Naive thymus-derived CD4-positive, alpha-beta T cell (primary cell): ENCODE data around the gene PRRG1. TPM values are rescaled to one million over a fixed set of nuclear protein-coding genes. Genes with fewer than 3 reads are reported as not detected.

Experiments used
- ATAC-seq: fragments of 150-1000 bp; cut with Tn5 transposase; 2 replicates; pipeline ENCODE4 v1.10.0; 2021; ENCODE audit warnings: mild to moderate bottlenecking, moderate library complexity
- CTCF ChIA-PET: fragments of 350-600 bp; sonication (Branson Sonifier 250); formaldehyde crosslinking; loops from one replicate; lab custom pipeline; 2021; ENCODE audit warnings: antibody characterized with exemption; lab: Charles Lee
- POLR2A ChIA-PET: fragments of 350-600 bp; sonication (Branson Sonifier 250); formaldehyde crosslinking; loops from one replicate; lab custom pipeline; 2021; ENCODE audit warnings: antibody characterized with exemption, inconsistent platforms; lab: Charles Lee
- DNase-seq, 9 donors: peaks; one replicate each; pipeline versions ENCODE4 v3.0.0 to v3.0.0-alpha.2; 2020 to 2022; ENCODE audit warnings: mixed read lengths in 1 of 9
- H3K27ac ChIP-seq: one replicate; pipeline ENCODE4 v1.7.0; 2013; ENCODE audit warnings: mild to moderate bottlenecking, low read depth, low read length, moderate library complexity
- H3K27me3 ChIP-seq, 2 donors: one replicate each; pipeline ENCODE4 v1.7.0; 2013; ENCODE audit warnings: low read length in 2 of 2, mild to moderate bottlenecking in 2 of 2, moderate library complexity in 2 of 2; ENCODE audit not compliant: control insufficient read depth in 2 of 2, insufficient read depth in 2 of 2
- H3K36me3 ChIP-seq, 3 experiments: 1 replicate in 2 of 3; 2 replicates in 1 of 3; pipeline ENCODE4 v1.7.0; 2013; ENCODE audit warnings: low read length in 3 of 3, mild to moderate bottlenecking in 3 of 3, moderate library complexity in 1 of 3; ENCODE audit not compliant: insufficient read depth in 3 of 3, control insufficient read depth in 2 of 3
- H3K4me1 ChIP-seq, 2 donors: one replicate each; pipeline ENCODE4 v1.7.0; 2013; ENCODE audit warnings: low read length in 2 of 2, mild to moderate bottlenecking in 2 of 2, moderate library complexity in 1 of 2; ENCODE audit not compliant: control insufficient read depth in 2 of 2, insufficient read depth in 2 of 2
- H3K4me3 ChIP-seq: 2 replicates; pipeline ENCODE4 v1.7.0; 2013; ENCODE audit warnings: mild to moderate bottlenecking, low read length
- H3K9me3 ChIP-seq, 3 experiments: 1 replicate in 2 of 3; 2 replicates in 1 of 3; pipeline ENCODE4 v1.7.0; 2013; ENCODE audit warnings: low read length in 3 of 3; ENCODE audit not compliant: control insufficient read depth in 2 of 3
- H3K27ac Mint-ChIP-seq, 9 donors: one replicate each; pipeline ENCODE4 v1.8.0; 2020 to 2022; ENCODE audit warnings: mixed read lengths in 9 of 9, mild to moderate bottlenecking in 8 of 9, moderate library complexity in 5 of 9, inconsistent platforms in 2 of 9
- H3K27me3 Mint-ChIP-seq, 5 donors: one replicate each; pipeline ENCODE4 v1.8.0; 2021 to 2022; ENCODE audit warnings: mixed read lengths in 5 of 5, mild to moderate bottlenecking in 1 of 5
- H3K36me3 Mint-ChIP-seq, 5 donors: one replicate each; pipeline ENCODE4 v1.8.0; 2020 to 2022; ENCODE audit warnings: mixed read lengths in 5 of 5, mild to moderate bottlenecking in 3 of 5, inconsistent platforms in 1 of 5
- H3K4me1 Mint-ChIP-seq, 7 donors: one replicate each; pipeline ENCODE4 v1.8.0; 2020 to 2022; ENCODE audit warnings: mixed read lengths in 7 of 7, mild to moderate bottlenecking in 3 of 7, inconsistent platforms in 1 of 7
- H3K4me3 Mint-ChIP-seq, 10 donors: one replicate each; pipeline ENCODE4 v1.8.0; 2020 to 2022; ENCODE audit warnings: mild to moderate bottlenecking in 10 of 10, mixed read lengths in 10 of 10, moderate library complexity in 6 of 10, inconsistent platforms in 2 of 10
- H3K9me3 Mint-ChIP-seq, 11 donors: one replicate each; pipeline ENCODE4 v1.8.0; 2020 to 2022; ENCODE audit warnings: mixed read lengths in 11 of 11, mild to moderate bottlenecking in 4 of 11, inconsistent platforms in 1 of 11, moderate library complexity in 1 of 11
- intact Hi-C, 2 donors: fragments of 100-400 bp; cut with micrococcal nuclease; formaldehyde crosslinking; loops; one replicate each; pipeline ENCODE4 v1.15.1; 2023
- polyA plus RNA-seq, 2 donors: library from polyadenylated mRNA; unstranded; fragments of 300-500 nt; fragmentation: Illumina TruSeq; gene quantifications; one replicate each; pipeline ENCODE4 v1.2.3, GENCODE V29; 2021
- total RNA-seq, 6 experiments: library from RNA in 5 of 6; stranded (reverse) in 5 of 6; gene quantifications; 1 replicate in 5 of 6; 2 replicates in 1 of 6; pipeline ENCODE4 v1.2.3 and lab custom pipeline; 2021 to 2026

PRRG1 gene
- total and polyA plus RNA-seq, 7 experiments from 2014 or later, result 0.17 TPM; not detected in 6

GRCh38 chrX:37350034-37350365 is 836 bp downstream of the PRRG1 start:
- no peak for DNase-seq
- ATAC-seq, result no peak
- Histone ChIP-seq H3K9me3 (no peaks in the 10 kb centered on the region), H3K27ac (no peak overlapping the region), H3K4me1 (no peaks in the 10 kb centered on the region), H3K4me3 (no peak overlapping the region), H3K36me3 (no peaks in the 10 kb centered on the region), H3K27me3 (peaks cover 0 to 5% of the 10 kb centered on the region in 2 donors)
- Mint-ChIP-seq H3K9me3 (peaks cover 0 to 5% (median 0%) of the 10 kb centered on the region in 11 donors), H3K4me1 (peaks cover 0 to 10% (median 5%) of the 10 kb centered on the region in 7 donors), H3K36me3 (no peaks in the 10 kb centered on the region), H3K4me3 (peak overlapping the region in 8 of 10 donors; percentile 25 to 69 (median 54)), H3K27ac (no peak overlapping the region), H3K27me3 (peaks cover 16 to 39% (median 32%) of the 10 kb centered on the region in 5 donors)
- CTCF ChIA-PET, result no interaction called here
- POLR2A ChIA-PET, result no interaction called here
- intact Hi-C loops, result no loop called here

- peaks cover 9 to 21% (median 13%) of the 10 kb centered on the region in 5 donors for H3K27me3 Mint-ChIP-seq
- H3K9me3 Mint-ChIP-seq, result peaks cover 0 to 4% (median 0%) of the 10 kb centered on the region in 11 donors
- H3K27ac Mint-ChIP-seq, result no peak overlapping the region
- DNase-seq (no peak), ATAC-seq (no peak)
- H3K4me3 Mint-ChIP-seq, result no peak overlapping the region
- intact Hi-C loops, result no loop called here
- Histone ChIP-seq H3K27me3 (no peaks in the 10 kb centered on the region), H3K36me3 (no peaks in the 10 kb centered on the region), H3K27ac (no peak overlapping the region), H3K4me1 (no peaks in the 10 kb centered on the region), H3K4me3 (no peak overlapping the region), H3K9me3 (no peaks in the 10 kb centered on the region)
- no peaks in the 10 kb centered on the region for H3K36me3 Mint-ChIP-seq
- ChIA-PET POLR2A (interaction anchor here (0.6 kb wide), 1 partner anchor 32 kb away, joined by 3 read pairs; no protein-coding TSS in a partner anchor), CTCF (no interaction called here)
- peaks cover 0 to 7% (median 4%) of the 10 kb centered on the region in 7 donors for H3K4me1 Mint-ChIP-seq
Measured at GRCh38 chrX:37353646-37354045, 4.5 kb downstream of the PRRG1 start.

GRCh38 chrX:37357436-37357835 is 8.3 kb downstream of the PRRG1 start:
- ChIA-PET CTCF (no interaction called here), POLR2A (no interaction called here)
- Mint-ChIP-seq H3K36me3 (no peaks in the 10 kb centered on the region), H3K9me3 (peaks cover 0 to 19% (median 0%) of the 10 kb centered on the region in 11 donors), H3K4me3 (no peak overlapping the region), H3K27ac (no peak overlapping the region), H3K4me1 (no peaks in the 10 kb centered on the region), H3K27me3 (peaks cover 0 to 10% (median 3%) of the 10 kb centered on the region in 5 donors)
- no peaks in the 10 kb centered on the region for H3K9me3 ChIP-seq
- no peaks in the 10 kb centered on the region for H3K4me1 ChIP-seq
- ATAC-seq (no peak), DNase-seq (no peak)
- H3K27ac ChIP-seq, result no peak overlapping the region
- H3K36me3 ChIP-seq, result no peaks in the 10 kb centered on the region
- no peaks in the 10 kb centered on the region for H3K27me3 ChIP-seq
- intact Hi-C loops, result no loop called here
- no peak overlapping the region for H3K4me3 ChIP-seq

- no peaks in the 10 kb centered on the region for H3K4me1 ChIP-seq
- H3K9me3 Mint-ChIP-seq, result peaks cover 0 to 19% (median 0%) of the 10 kb centered on the region in 11 donors
- H3K27ac ChIP-seq, result no peak overlapping the region
- ChIA-PET POLR2A (no interaction called here), CTCF (no interaction called here)
- intact Hi-C loops, result no loop called here
- H3K4me3 Mint-ChIP-seq, result no peak overlapping the region
- no peaks in the 10 kb centered on the region for H3K27me3 Mint-ChIP-seq
- no peaks in the 10 kb centered on the region for H3K27me3 ChIP-seq
- DNase-seq (no peak), ATAC-seq (no peak)
- no peaks in the 10 kb centered on the region for H3K36me3 Mint-ChIP-seq
- H3K9me3 ChIP-seq, result no peaks in the 10 kb centered on the region
- no peaks in the 10 kb centered on the region for H3K36me3 ChIP-seq
- no peak overlapping the region for H3K4me3 ChIP-seq
- no peak overlapping the region for H3K27ac Mint-ChIP-seq
- H3K4me1 Mint-ChIP-seq, result no peaks in the 10 kb centered on the region
Measured at GRCh38 chrX:37361596-37361995, 12.4 kb downstream of the PRRG1 start.

GRCh38 chrX:37364666-37365065 is 15.5 kb downstream of the PRRG1 start:
- H3K4me3 Mint-ChIP-seq, result no peak overlapping the region
- CTCF ChIA-PET, result no interaction called here

GRCh38 chrX:37367946-37368345 is 18.8 kb downstream of the PRRG1 start:
- H3K4me1 Mint-ChIP-seq, result no peaks in the 10 kb centered on the region
- H3K36me3 Mint-ChIP-seq, result no peaks in the 10 kb centered on the region
- no peak for DNase-seq
- Histone ChIP-seq H3K27ac (no peak overlapping the region), H3K4me1 (no peaks in the 10 kb centered on the region), H3K27me3 (no peaks in the 10 kb centered on the region), H3K4me3 (no peak overlapping the region), H3K36me3 (no peaks in the 10 kb centered on the region), H3K9me3 (no peaks in the 10 kb centered on the region)
- CTCF ChIA-PET, result no interaction called here
- peaks cover 0 to 7% (median 0%) of the 10 kb centered on the region in 11 donors for H3K9me3 Mint-ChIP-seq
- ATAC-seq, result no peak
- H3K27ac Mint-ChIP-seq, result no peak overlapping the region
- no peak overlapping the region for H3K4me3 Mint-ChIP-seq
- POLR2A ChIA-PET, result no interaction called here
- no peaks in the 10 kb centered on the region for H3K27me3 Mint-ChIP-seq
- intact Hi-C loops, result no loop called here

More at GRCh38 chrX:37364666-37365065, 15.5 kb downstream of the PRRG1 start:
- Mint-ChIP-seq H3K27me3 (no peaks in the 10 kb centered on the region), H3K36me3 (no peaks in the 10 kb centered on the region), H3K9me3 (peaks cover 0 to 12% (median 0%) of the 10 kb centered on the region in 11 donors), H3K4me1 (no peaks in the 10 kb centered on the region), H3K27ac (no peak overlapping the region)
- ATAC-seq (no peak), DNase-seq (no peak)
- no peak overlapping the region for H3K27ac ChIP-seq
- no peaks in the 10 kb centered on the region for H3K9me3 ChIP-seq
- no peaks in the 10 kb centered on the region for H3K36me3 ChIP-seq
- H3K27me3 ChIP-seq, result no peaks in the 10 kb centered on the region
- H3K4me3 ChIP-seq, result no peak overlapping the region
- intact Hi-C loops, result no loop called here
- POLR2A ChIA-PET, result no interaction called here
- no peaks in the 10 kb centered on the region for H3K4me1 ChIP-seq

- no peaks in the 10 kb centered on the region for H3K36me3 Mint-ChIP-seq
- no peaks in the 10 kb centered on the region for H3K4me1 ChIP-seq
- H3K4me3 ChIP-seq, result no peak overlapping the region
- H3K4me1 Mint-ChIP-seq, result no peaks in the 10 kb centered on the region
- no peaks in the 10 kb centered on the region for H3K36me3 ChIP-seq
- CTCF ChIA-PET, result no interaction called here
- ATAC-seq (no peak), DNase-seq (no peak)
- peaks cover 0 to 7% (median 0%) of the 10 kb centered on the region in 11 donors for H3K9me3 Mint-ChIP-seq
- H3K27me3 ChIP-seq, result no peaks in the 10 kb centered on the region
- no peaks in the 10 kb centered on the region for H3K27me3 Mint-ChIP-seq
- no peaks in the 10 kb centered on the region for H3K9me3 ChIP-seq
- H3K27ac Mint-ChIP-seq, result no peak overlapping the region
- intact Hi-C loops, result no loop called here
- POLR2A ChIA-PET, result no interaction called here
- no peak overlapping the region for H3K27ac ChIP-seq
- no peak overlapping the region for H3K4me3 Mint-ChIP-seq
Measured at GRCh38 chrX:37370499-37371141, 21.5 kb downstream of the PRRG1 start.
